ENCODE measurements around the gene GDAP1L1.
A peak's percentile ranks its signal among the peaks of the same experiment; 100 is the strongest.
"Not testable (repeated sequence)": the region's sequence is repeated elsewhere in the genome, so short reads cannot be mapped to it uniquely, and the experiment has no call there.

The GDAP1L1 gene

GRCh38 chr20:44234566-44235317 lies 12.4 kb upstream of the GDAP1L1 start:
- TF ChIP-seq, protein P1, sequence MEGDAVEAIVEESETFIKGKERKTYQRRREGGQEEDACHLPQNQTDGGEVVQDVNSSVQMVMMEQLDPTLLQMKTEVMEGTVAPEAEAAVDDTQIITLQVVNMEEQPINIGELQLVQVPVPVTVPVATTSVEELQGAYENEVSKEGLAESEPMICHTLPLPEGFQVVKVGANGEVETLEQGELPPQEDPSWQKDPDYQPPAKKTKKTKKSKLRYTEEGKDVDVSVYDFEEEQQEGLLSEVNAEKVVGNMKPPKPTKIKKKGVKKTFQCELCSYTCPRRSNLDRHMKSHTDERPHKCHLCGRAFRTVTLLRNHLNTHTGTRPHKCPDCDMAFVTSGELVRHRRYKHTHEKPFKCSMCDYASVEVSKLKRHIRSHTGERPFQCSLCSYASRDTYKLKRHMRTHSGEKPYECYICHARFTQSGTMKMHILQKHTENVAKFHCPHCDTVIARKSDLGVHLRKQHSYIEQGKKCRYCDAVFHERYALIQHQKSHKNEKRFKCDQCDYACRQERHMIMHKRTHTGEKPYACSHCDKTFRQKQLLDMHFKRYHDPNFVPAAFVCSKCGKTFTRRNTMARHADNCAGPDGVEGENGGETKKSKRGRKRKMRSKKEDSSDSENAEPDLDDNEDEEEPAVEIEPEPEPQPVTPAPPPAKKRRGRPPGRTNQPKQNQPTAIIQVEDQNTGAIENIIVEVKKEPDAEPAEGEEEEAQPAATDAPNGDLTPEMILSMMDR (IDR thresholded peaks at IDR 0.05; ENCODE audit: low read depth, low read length, missing control alignments): no peak
- no peak overlapping the region for H3K4me3 ChIP-seq (replicated peaks; ENCODE audit: low read depth, low read length)
- no peak for DNase-seq (ENCODE audit: extremely low read depth, low read depth)

GRCh38 chr20:44235702-44236101 lies 11.4 kb upstream of the GDAP1L1 start:
- H3K4me3 ChIP-seq (replicated peaks; ENCODE audit: low read depth, low read length): no peak overlapping the region
- TF ChIP-seq, protein P1 (IDR thresholded peaks at IDR 0.05; ENCODE audit: low read depth, low read length, missing control alignments): no peak
- DNase-seq (ENCODE audit: extremely low read depth, low read depth): no peak

GRCh38 chr20:44236840-44237239 lies 10.3 kb upstream of the GDAP1L1 start:
- not testable (repeated sequence) for H3K4me3 ChIP-seq (replicated peaks; ENCODE audit: low read depth, low read length); DNase-seq (ENCODE audit: extremely low read depth, low read depth)

DNA sequence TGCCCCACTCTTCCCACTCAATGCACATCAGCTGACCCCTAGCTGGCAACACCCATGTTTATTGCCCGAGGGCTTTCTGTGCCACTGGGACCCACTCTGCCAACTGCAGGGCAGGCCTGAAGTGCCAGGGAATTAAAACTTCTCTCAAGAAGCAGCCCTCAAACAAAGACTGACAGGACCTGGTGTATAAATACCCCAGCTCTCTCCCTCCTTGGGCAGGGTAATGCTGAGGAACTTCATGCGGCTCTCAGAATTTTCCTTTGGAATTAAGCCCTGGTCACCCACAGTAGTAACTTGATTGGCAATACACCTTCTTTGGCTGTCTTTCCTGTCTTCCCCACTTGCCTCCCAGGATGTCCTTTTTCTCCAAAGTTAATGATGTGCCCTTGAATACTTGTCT lies 5.3 kb upstream of the GDAP1L1 start:
- TF ChIP-seq, protein P1 (IDR thresholded peaks at IDR 0.05; ENCODE audit: low read depth, low read length, missing control alignments): no peak
- DNase-seq (ENCODE audit: extremely low read depth, low read depth): no peak

GRCh38 chr20:44245977-44246376 lies 1.1 kb upstream of the GDAP1L1 start:
- TF ChIP-seq, protein P1 (IDR thresholded peaks at IDR 0.05; ENCODE audit: low read depth, low read length, missing control alignments): no peak
- H3K4me3 ChIP-seq (replicated peaks; ENCODE audit: low read depth, low read length): no peak overlapping the region
- DNase-seq (ENCODE audit: extremely low read depth, low read depth): no peak

More for the DNA sequence above, 5.3 kb upstream of the GDAP1L1 start:
- no peak overlapping the region for H3K4me3 ChIP-seq (replicated peaks; ENCODE audit: low read depth, low read length)

GRCh38 chr20:44247586-44248409 lies 690 bp downstream of the GDAP1L1 start:
- peak; percentile 9 for DNase-seq (ENCODE audit: extremely low read depth, low read depth)
- TF ChIP-seq, protein P1 (IDR thresholded peaks at IDR 0.05; ENCODE audit: low read depth, low read length, missing control alignments): peak; percentile 68
- H3K4me3 ChIP-seq (replicated peaks; ENCODE audit: low read depth, low read length): no peak overlapping the region

DNA sequence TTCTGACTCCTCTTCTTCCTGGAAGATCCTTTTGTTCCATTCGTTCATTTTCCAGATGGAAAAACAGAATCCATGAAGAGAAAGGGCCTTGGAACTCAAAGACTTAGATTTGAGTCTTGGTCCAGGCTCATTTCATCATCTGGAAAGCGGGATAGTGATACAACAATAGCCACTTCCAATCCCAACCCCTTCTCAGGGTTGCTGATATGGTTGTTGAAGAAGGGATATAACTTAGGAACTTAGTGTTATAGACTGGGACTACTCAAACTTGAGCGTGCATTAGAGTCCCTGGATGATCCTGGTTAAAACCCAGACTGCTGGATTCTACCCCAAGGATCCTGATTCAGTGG lies 1.3 kb downstream of the GDAP1L1 start:
- TF ChIP-seq, protein P1 (IDR thresholded peaks at IDR 0.05; ENCODE audit: low read depth, low read length, missing control alignments): no peak
- H3K4me3 ChIP-seq (replicated peaks; ENCODE audit: low read depth, low read length): no peak overlapping the region
- no peak for DNase-seq (ENCODE audit: extremely low read depth, low read depth)
